ENCODE results near the gene FAM81B.

The FAM81B gene

DNA sequence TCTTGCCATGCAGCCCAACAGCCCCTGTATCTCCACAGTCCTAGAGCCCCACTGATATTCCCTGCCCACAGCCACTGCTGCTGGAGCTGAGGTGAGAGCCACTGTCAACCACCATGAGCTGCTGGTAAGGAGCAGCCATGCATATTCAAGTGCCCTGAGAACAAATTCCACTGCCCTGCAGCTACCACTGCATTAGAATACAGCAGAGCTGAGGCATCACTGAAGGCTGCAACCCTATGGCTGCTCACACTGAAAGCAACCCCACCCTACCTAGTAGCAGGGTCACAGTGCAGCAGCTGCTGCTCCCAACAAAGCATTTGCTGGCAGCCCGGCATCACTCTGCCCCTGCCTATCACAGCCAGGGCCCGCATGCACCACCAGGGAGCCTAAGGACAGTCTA lies 95.0 kb downstream of the FAM81B start:
- no peak for DNase-seq

DNA sequence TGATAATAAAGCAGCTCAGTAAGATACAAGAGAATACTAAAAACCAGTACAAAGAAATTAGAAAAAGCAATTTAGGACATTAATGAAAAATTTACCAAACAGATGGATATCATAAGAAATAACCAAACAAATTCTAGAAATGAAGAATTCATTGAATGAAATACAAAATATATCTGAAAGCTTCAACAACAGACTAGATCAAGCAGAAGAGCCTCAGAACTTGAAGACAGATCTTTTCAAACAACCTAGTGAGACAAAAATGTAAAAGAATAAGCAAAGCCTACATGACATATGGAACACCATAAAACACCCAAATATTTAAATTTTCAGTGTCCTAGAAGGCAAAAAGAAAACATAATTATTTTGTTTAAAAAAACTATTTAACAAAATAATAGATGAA lies 96.7 kb downstream of the FAM81B start:
- DNase-seq, result no peak

Data from activated T-cell treated with anti-CD3 and anti-CD28 coated beads, Interleukin-2, amount 50 U/mL, for 1 hour (primary cell).